Thymus (tissue), 11 donors: ENCODE data around the gene KLRF1. TPM values are rescaled to one million over a fixed set of nuclear protein-coding genes. Genes with fewer than 3 reads are reported as not detected.

ENCODE experiments used
- DNase-seq, 9 donors: peaks; one replicate each; pipeline ENCODE4 v3.0.0-alpha.2; 2013; ENCODE audit warnings: low spot score in 9 of 9, low read depth in 6 of 9, missing footprints in 1 of 9
- H3K27ac ChIP-seq, 2 donors: one replicate each; pipeline ENCODE4 v1.5.1; 2013; ENCODE audit warnings: control low read depth in 1 of 2, low read depth in 1 of 2, low read length in 1 of 2, mild to moderate bottlenecking in 1 of 2, moderate library complexity in 1 of 2
- H3K27me3 ChIP-seq, 2 donors: one replicate each; pipeline ENCODE4 v1.5.1; 2013; ENCODE audit warnings: low read length in 1 of 2; ENCODE audit not compliant: control insufficient read depth in 2 of 2, insufficient read depth in 1 of 2
- H3K36me3 ChIP-seq, 2 donors: one replicate each; pipeline ENCODE4 v1.5.1; 2013; ENCODE audit warnings: low read length in 1 of 2, mild to moderate bottlenecking in 1 of 2, moderate library complexity in 1 of 2; ENCODE audit not compliant: control insufficient read depth in 2 of 2, insufficient read depth in 2 of 2
- H3K4me1 ChIP-seq, 2 donors: one replicate each; pipeline ENCODE4 v1.5.1; 2013; ENCODE audit warnings: low read length in 2 of 2; ENCODE audit not compliant: control insufficient read depth in 2 of 2, insufficient read depth in 2 of 2
- H3K4me3 ChIP-seq, 2 donors: one replicate each; pipeline ENCODE4 v1.5.1; 2013; ENCODE audit warnings: low read length in 2 of 2, control low read depth in 1 of 2, mild to moderate bottlenecking in 1 of 2
- H3K9me3 ChIP-seq, 2 donors: one replicate each; pipeline ENCODE4 v1.5.1; 2013; ENCODE audit warnings: low read length in 1 of 2, mild to moderate bottlenecking in 1 of 2; ENCODE audit not compliant: control insufficient read depth in 2 of 2, insufficient read depth in 1 of 2
- WGBS: extraction: QIAGEN DNeasy Blood & Tissue Kit; methylation state at CpG from one replicate; pipeline ENCODE4 v1.1.7; 2013; 5-methylcytosine and 5-hydroxymethylcytosine counted together
- polyA plus RNA-seq: library from polyadenylated mRNA; stranded (reverse); fragments of 200-250 nt; gene quantifications from one replicate; pipeline ENCODE4 v1.2.3, GENCODE V29; 2013
- total RNA-seq: library from RNA; stranded (reverse); fragments of 120-200 nt; gene quantifications from one replicate; pipeline ENCODE4 v1.2.4, GENCODE V29; 2013
- donor health status: healthy.

KLRF1 gene
- total and polyA plus RNA-seq, 2 donors: 0.80 to 3.3 TPM

GRCh38 chr12:9805883-9806282, 21.4 kb upstream of the KLRF1 start:
- WGBS: 98% methylated on average over 2 of the region's 2 CpGs
- H3K4me3 ChIP-seq: no peak overlapping the region
- H3K36me3 ChIP-seq: no peaks in the 10 kb centered on the region

GRCh38 chr12:9806714-9807113, 20.6 kb upstream of the KLRF1 start:
- no peaks in the 10 kb centered on the region for H3K27me3 ChIP-seq
- DNase-seq: no peak
- peaks cover 0 to 3% of the 10 kb centered on the region in 2 donors for H3K4me1 ChIP-seq
- H3K9me3 ChIP-seq: no peaks in the 10 kb centered on the region
- no peak overlapping the region for H3K27ac ChIP-seq
- no peak overlapping the region for H3K4me3 ChIP-seq
- 95% methylated on average over 4 of the region's 4 CpGs for WGBS
- H3K36me3 ChIP-seq: no peaks in the 10 kb centered on the region

More at GRCh38 chr12:9805883-9806282, 21.4 kb upstream of the KLRF1 start:
- H3K27me3 ChIP-seq: no peaks in the 10 kb centered on the region
- DNase-seq: no peak
- H3K27ac ChIP-seq: no peak overlapping the region
- H3K4me1 ChIP-seq: peaks cover 0 to 3% of the 10 kb centered on the region in 2 donors
- no peaks in the 10 kb centered on the region for H3K9me3 ChIP-seq

- Histone ChIP-seq H3K27ac (no peak overlapping the region), H3K4me3 (no peak overlapping the region), H3K9me3 (no peaks in the 10 kb centered on the region), H3K27me3 (no peaks in the 10 kb centered on the region), H3K4me1 (peaks cover under 1 to 5% of the 10 kb centered on the region in 2 donors), H3K36me3 (no peaks in the 10 kb centered on the region)
- DNase-seq: no peak
- WGBS: 91% methylated on average over 3 of the region's 3 CpGs
These were observed 18.8 kb upstream of the KLRF1 start for GRCh38 chr12:9808504-9808903.

GRCh38 chr12:9809338-9809737, 17.9 kb upstream of the KLRF1 start:
- no peak overlapping the region for H3K4me3 ChIP-seq
- no peak overlapping the region for H3K27ac ChIP-seq
- H3K4me1 ChIP-seq: peaks cover 5 to 10% of the 10 kb centered on the region in 2 donors
- WGBS: 83% methylated on average over 4 of the region's 4 CpGs
- H3K27me3 ChIP-seq: no peaks in the 10 kb centered on the region
- peaks cover 0 to 1% of the 10 kb centered on the region in 2 donors for H3K9me3 ChIP-seq
- DNase-seq: no peak
- no peaks in the 10 kb centered on the region for H3K36me3 ChIP-seq

GRCh38 chr12:9809866-9810265, 17.4 kb upstream of the KLRF1 start:
- Histone ChIP-seq H3K27ac (no peak overlapping the region), H3K9me3 (peaks cover 0 to 3% of the 10 kb centered on the region in 2 donors), H3K36me3 (no peaks in the 10 kb centered on the region), H3K4me1 (peaks cover 5 to 10% of the 10 kb centered on the region in 2 donors), H3K4me3 (no peak overlapping the region), H3K27me3 (no peaks in the 10 kb centered on the region)
- no peak for DNase-seq

- peak in 1 of 9 donors; percentile 56 for DNase-seq
- H3K36me3 ChIP-seq: no peaks in the 10 kb centered on the region
- H3K4me3 ChIP-seq: no peak overlapping the region
- no peaks in the 10 kb centered on the region for H3K27me3 ChIP-seq
- peaks cover 0 to 3% of the 10 kb centered on the region in 2 donors for H3K9me3 ChIP-seq
- 25% methylated on average over 2 of the region's 2 CpGs for WGBS
- peaks cover 5 to 10% of the 10 kb centered on the region in 2 donors for H3K4me1 ChIP-seq
- H3K27ac ChIP-seq: no peak overlapping the region
These were observed 16.6 kb upstream of the KLRF1 start for GRCh38 chr12:9810671-9811070.

- no peaks in the 10 kb centered on the region for H3K36me3 ChIP-seq
- DNase-seq: no peak
- peaks cover 5 to 10% of the 10 kb centered on the region in 2 donors for H3K4me1 ChIP-seq
- H3K27ac ChIP-seq: no peak overlapping the region
- WGBS: 98% methylated on average over 5 of the region's 5 CpGs
- H3K27me3 ChIP-seq: no peaks in the 10 kb centered on the region
- peaks cover 0 to 3% of the 10 kb centered on the region in 2 donors for H3K9me3 ChIP-seq
- H3K4me3 ChIP-seq: no peak overlapping the region
These were observed 15.7 kb upstream of the KLRF1 start for GRCh38 chr12:9811621-9812020.

GRCh38 chr12:9813821-9814798, 13.2 kb upstream of the KLRF1 start:
- Histone ChIP-seq H3K9me3 (peaks cover 0 to 3% of the 10 kb centered on the region in 2 donors), H3K27ac (peak overlapping the region; percentile 75 to 77), H3K27me3 (no peaks in the 10 kb centered on the region), H3K4me1 (peaks cover 5 to 10% of the 10 kb centered on the region in 2 donors), H3K36me3 (no peaks in the 10 kb centered on the region), H3K4me3 (peak overlapping the region; percentile 52 to 54)
- WGBS: 30% methylated on average over 32 of the region's 32 CpGs
- peak; percentile 66 to 93 (median 78) for DNase-seq

GRCh38 chr12:9820281-9820930, 6.9 kb upstream of the KLRF1 start:
- no peak overlapping the region for H3K27ac ChIP-seq
- no peaks in the 10 kb centered on the region for H3K27me3 ChIP-seq
- no peaks in the 10 kb centered on the region for H3K36me3 ChIP-seq
- H3K4me1 ChIP-seq: no peaks in the 10 kb centered on the region
- peaks cover 0 to 5% of the 10 kb centered on the region in 2 donors for H3K9me3 ChIP-seq
- DNase-seq: no peak
- WGBS: 89% methylated on average over 9 of the region's 9 CpGs
- no peak overlapping the region for H3K4me3 ChIP-seq
